IMR-90 (cell line): ENCODE results near the gene MADD. TPM values are rescaled to one million over a fixed set of nuclear protein-coding genes. Genes with fewer than 3 reads are reported as not detected.
"Not testable (repeated sequence)": the region's sequence is repeated elsewhere in the genome, so short reads cannot be mapped to it uniquely, and the experiment has no call there.

Source experiments
- ATAC-seq: fragments of 200-7000 bp; cut with Tn5 transposase; 2 replicates; pipeline ENCODE4 v1.9.1; 2020; ENCODE audit warnings: low read depth, mild to moderate bottlenecking, moderate library complexity
- BruUV-seq: library from RNA; stranded (reverse); fragments of 400-500 nt; replicated peaks from 2 replicates; lab custom pipeline; 2021; lab: Mats Ljungman, UMichigan
- CTCF ChIA-PET: fragments of 300-600 bp; formaldehyde crosslinking; extraction: SDS; loops from one replicate; lab custom pipeline; 2021; ENCODE audit warnings: antibody characterized with exemption; lab: Yijun Ruan, JAX
- POLR2A ChIA-PET: fragments of 300-600 bp; sonication (Branson Sonifier 250); formaldehyde crosslinking; loops from one replicate; lab custom pipeline; 2022; ENCODE audit warnings: antibody characterized with exemption; ENCODE audit not compliant: unreplicated experiment; lab: Charles Lee
- DNase-seq: peaks from one replicate; pipeline ENCODE4 v3.0.0; 2013
- H2AFZ ChIP-seq: replicated peaks from 2 replicates; pipeline ENCODE3; 2013; ENCODE audit warnings: low read length, mild to moderate bottlenecking; ENCODE audit not compliant: poor library complexity
- H2AK5ac ChIP-seq: 2 replicates; pipeline ENCODE4 v1.6.1; 2013; ENCODE audit warnings: low read depth, low read length, inconsistent platforms
- H2AK9ac ChIP-seq: replicated peaks from 2 replicates; pipeline ENCODE3; 2013; ENCODE audit warnings: mild to moderate bottlenecking, low read depth, low read length, moderate library complexity; ENCODE audit not compliant: poor library complexity
- H2BK120ac ChIP-seq: 2 replicates; pipeline ENCODE4 v1.6.1; 2013; ENCODE audit warnings: low read depth, low read length, inconsistent platforms
- H2BK15ac ChIP-seq: 3 replicates; pipeline ENCODE4 v1.6.1; 2013; ENCODE audit warnings: low read depth, low read length, inconsistent platforms
- H2BK20ac ChIP-seq: 2 replicates; pipeline ENCODE4 v1.6.1; 2013; ENCODE audit warnings: low read depth, mild to moderate bottlenecking, inconsistent platforms, low read length, moderate library complexity
- H2BK5ac ChIP-seq: 2 replicates; pipeline ENCODE4 v1.6.1; 2013; ENCODE audit warnings: mild to moderate bottlenecking, low read depth, low read length, inconsistent platforms; ENCODE audit not compliant: poor library complexity, severe bottlenecking
- H3K14ac ChIP-seq: replicated peaks from 2 replicates; pipeline ENCODE4 v1.6.1; 2013; ENCODE audit warnings: low read depth, low read length, inconsistent platforms
- H3K18ac ChIP-seq: 2 replicates; pipeline ENCODE4 v1.6.1; 2013; ENCODE audit warnings: low read depth, low read length, control low read depth
- H3K23ac ChIP-seq: 2 replicates; pipeline ENCODE4 v1.6.1; 2013; ENCODE audit warnings: low read depth, low read length, inconsistent platforms
- H3K27ac ChIP-seq: 2 replicates; pipeline ENCODE4 v1.5.1; 2013; ENCODE audit warnings: mild to moderate bottlenecking, control low read depth, low read length; ENCODE audit not compliant: insufficient read depth
- H3K27me3 ChIP-seq: 2 replicates; pipeline ENCODE4 v1.6.1; 2013; ENCODE audit warnings: low read length; ENCODE audit not compliant: control insufficient read depth, insufficient read depth
- H3K36me3 ChIP-seq: 2 replicates; pipeline ENCODE4 v1.6.1; 2013; ENCODE audit warnings: low read length, mixed read lengths; ENCODE audit not compliant: control insufficient read depth, insufficient read depth
- H3K4ac ChIP-seq: 2 replicates; pipeline ENCODE4 v1.6.1; 2013; ENCODE audit warnings: low read depth, low read length, inconsistent platforms
- H3K4me1 ChIP-seq: 2 replicates; pipeline ENCODE4 v1.6.1; 2013; ENCODE audit warnings: low read length, mixed read lengths; ENCODE audit not compliant: control insufficient read depth, insufficient read depth
- H3K4me2 ChIP-seq: 2 replicates; pipeline ENCODE4 v1.6.1; 2013; ENCODE audit warnings: low read depth, mild to moderate bottlenecking, control low read depth, low read length, moderate library complexity
- H3K4me3 ChIP-seq: 2 replicates; pipeline ENCODE4 v1.5.1; 2013; ENCODE audit warnings: low read depth, mild to moderate bottlenecking, control low read depth, low read length, moderate library complexity; ENCODE audit not compliant: insufficient read depth
- H3K56ac ChIP-seq: 2 replicates; pipeline ENCODE4 v1.6.1; 2013; ENCODE audit warnings: low read length, inconsistent platforms; ENCODE audit not compliant: insufficient read depth; ENCODE audit errors: extremely low read depth
- H3K79me1 ChIP-seq, 2 experiments: 2 replicates each; pipeline ENCODE4 v1.6.1; 2013; ENCODE audit warnings: low read length in 2 of 2, inconsistent platforms in 1 of 2, low read depth in 1 of 2
- H3K9ac ChIP-seq: 2 replicates; pipeline ENCODE4 v1.6.1; 2013; ENCODE audit warnings: low read depth, low read length, control low read depth
- H3K9me1 ChIP-seq: 2 replicates; pipeline ENCODE4 v1.6.1; 2013; ENCODE audit warnings: low read length, inconsistent platforms; ENCODE audit not compliant: insufficient read depth
- H3K9me3 ChIP-seq: 2 replicates; pipeline ENCODE4 v1.6.1; 2013; ENCODE audit warnings: low read length; ENCODE audit not compliant: control insufficient read depth, insufficient read depth
- H4K20me1 ChIP-seq: 2 replicates; pipeline ENCODE4 v1.6.1; 2013; ENCODE audit warnings: low read length, inconsistent platforms; ENCODE audit not compliant: insufficient read depth
- H4K5ac ChIP-seq: 2 replicates; pipeline ENCODE4 v1.6.1; 2013; ENCODE audit warnings: mild to moderate bottlenecking, low read depth, low read length, control low read depth
- H4K8ac ChIP-seq, 2 experiments: 2 replicates each; pipeline ENCODE4 v1.6.1; 2013; ENCODE audit warnings: low read depth in 2 of 2, low read length in 2 of 2, control low read depth in 1 of 2, inconsistent platforms in 1 of 2
- H4K91ac ChIP-seq: 2 replicates; pipeline ENCODE4 v1.6.1; 2013; ENCODE audit warnings: low read depth, low read length, inconsistent platforms; ENCODE audit not compliant: insufficient read depth
- WGBS, 2 experiments: methylation state at CpG; one replicate each; pipeline versions ENCODE4 v1.1.5 to v1.1.7; 2013; ENCODE audit warnings: missing lambda C conversion rate in 2 of 2; ENCODE audit not compliant: insufficient read length in 1 of 2; ENCODE audit errors: extremely low coverage in 2 of 2; 5-methylcytosine and 5-hydroxymethylcytosine counted together
- dilution Hi-C: fragments of 300-500 bp; cut with HindIII; formaldehyde crosslinking; loops from one replicate; pipeline ENCODE4 v1.14.3; 2018; ENCODE audit warnings: low sequenced_read_pairs; ENCODE audit not compliant: unreplicated experiment
- in situ Hi-C: fragments of 300-500 bp; cut with MboI; formaldehyde crosslinking; loops from 3 replicates; pipeline ENCODE4 v1.14.3; 2019; ENCODE audit warnings: low sequenced_read_pairs, inconsistent platforms, mixed read lengths
- intact Hi-C: fragments of 100-400 bp; cut with micrococcal nuclease; formaldehyde crosslinking; loops from 2 replicates; pipeline ENCODE4 v1.10.0; 2022
- polyA plus RNA-seq, 3 experiments: library from polyadenylated mRNA; depleted of rRNA; stranded (reverse); fragments of >200 nt; gene quantifications; 2 replicates each; pipeline ENCODE4 v1.2.3, GENCODE V29; 2012; ENCODE audit warnings: low replicate concordance in 1 of 3
- total RNA-seq: library from RNA; depleted of rRNA; stranded (reverse); fragments of >200 nt; gene quantifications from 2 replicates; pipeline ENCODE4 v1.2.3, GENCODE V29; 2012

Gene MADD
- total and polyA plus RNA-seq, 2 of the 4 experiments (the other 2 are of a cell fraction): 13.3 to 16.4 TPM

- H3K27me3 ChIP-seq, H3K56ac ChIP-seq, CTCF ChIA-PET, H3K4me1 ChIP-seq, H2AFZ ChIP-seq, H2AK5ac ChIP-seq, H2BK120ac ChIP-seq, H2BK15ac ChIP-seq, H3K23ac ChIP-seq, H3K4me3 ChIP-seq, H3K79me1 ChIP-seq, BruUV-seq, H3K27ac ChIP-seq, H4K5ac ChIP-seq, H2BK5ac ChIP-seq, intact Hi-C loops, POLR2A ChIA-PET, ATAC-seq, DNase-seq, H4K8ac ChIP-seq, H4K20me1 ChIP-seq, H3K9me1 ChIP-seq, H3K4ac ChIP-seq, H3K9me3 ChIP-seq, H4K91ac ChIP-seq, H2BK20ac ChIP-seq, H2AK9ac ChIP-seq, in situ Hi-C loops, H3K4me2 ChIP-seq, dilution Hi-C loops, H3K36me3 ChIP-seq, H3K18ac ChIP-seq, H3K14ac ChIP-seq, H3K9ac ChIP-seq: not testable (repeated sequence)
- 79% methylated on average over 3 of the region's 16 CpGs; no CpG with 5 or more reads in 1 of the 2 experiments for WGBS, 2 experiments
These were observed 64.9 kb downstream of the MADD start for GRCh38 chr11:47334699-47335411.
